BE2C (cell line): ENCODE data around the gene PSPN.

Experiments used
- DNase-seq: peaks from one replicate; pipeline ENCODE4 v3.0.0-alpha.2; 2020
- H3K27me3 ChIP-seq: fragments of 250-450 bp; sonication (Bioruptor Pico); 2 replicates; pipeline ENCODE4 v1.5.1; 2020; ENCODE audit warnings: mild to moderate bottlenecking
- H3K36me3 ChIP-seq: fragments of 250-450 bp; sonication (Bioruptor Pico); 2 replicates; pipeline ENCODE4 v1.5.1; 2020; ENCODE audit warnings: mild to moderate bottlenecking
- H3K4me1 ChIP-seq: fragments of 250-450 bp; sonication (Bioruptor Pico); 2 replicates; pipeline ENCODE4 v1.5.1; 2020
- H3K4me3 ChIP-seq: 2 replicates; pipeline ENCODE4 v1.5.1; 2011; ENCODE audit warnings: low read depth, low read length
- H3K9me3 ChIP-seq: fragments of 250-450 bp; sonication (Bioruptor Pico); 2 replicates; pipeline ENCODE4 v1.5.1; 2020
- CTCF ChIP-seq: IDR thresholded peaks from 2 replicates; pipeline ENCODE4 v1.5.1; 2012; ENCODE audit warnings: mild to moderate bottlenecking, low read depth, low read length

PSPN gene

GRCh38 chr19:6413721-6414643 lies 38.2 kb upstream of the PSPN start:
- Histone ChIP-seq H3K9me3 (no peaks in the 10 kb centered on the region), H3K4me1 (no peaks in the 10 kb centered on the region), H3K4me3 (no peak overlapping the region), H3K36me3 (peaks cover 55% of the 10 kb centered on the region), H3K27me3 (no peaks in the 10 kb centered on the region)
- no peak for DNase-seq
- no peak for TF ChIP-seq CTCF

GRCh38 chr19:6413291-6413690 lies 37.6 kb upstream of the PSPN start:
- DNase-seq: no peak
- Histone ChIP-seq H3K4me3 (no peak overlapping the region), H3K27me3 (no peaks in the 10 kb centered on the region), H3K4me1 (no peaks in the 10 kb centered on the region), H3K36me3 (peaks cover 48% of the 10 kb centered on the region), H3K9me3 (no peaks in the 10 kb centered on the region)
- TF ChIP-seq CTCF: no peak

GRCh38 chr19:6412447-6413091 lies 36.8 kb upstream of the PSPN start:
- no peaks in the 10 kb centered on the region for H3K27me3 ChIP-seq
- H3K9me3 ChIP-seq: no peaks in the 10 kb centered on the region
- TF ChIP-seq CTCF: peak; percentile 75
- peaks cover 41% of the 10 kb centered on the region for H3K36me3 ChIP-seq
- DNase-seq: peak; percentile 60
- no peaks in the 10 kb centered on the region for H3K4me1 ChIP-seq
- H3K4me3 ChIP-seq: no peak overlapping the region

- H3K36me3 ChIP-seq: peaks cover 36% of the 10 kb centered on the region
- H3K9me3 ChIP-seq: no peaks in the 10 kb centered on the region
- no peak for DNase-seq
- no peaks in the 10 kb centered on the region for H3K4me1 ChIP-seq
- H3K27me3 ChIP-seq: no peaks in the 10 kb centered on the region
- TF ChIP-seq CTCF: no peak
- no peak overlapping the region for H3K4me3 ChIP-seq
Observed at GRCh38 chr19:6412061-6412446, 36.3 kb upstream of the PSPN start.

GRCh38 chr19:6409346-6409745 lies 33.6 kb upstream of the PSPN start:
- Histone ChIP-seq H3K9me3 (no peaks in the 10 kb centered on the region), H3K27me3 (no peaks in the 10 kb centered on the region), H3K4me1 (no peaks in the 10 kb centered on the region), H3K4me3 (no peak overlapping the region), H3K36me3 (peaks cover 10% of the 10 kb centered on the region)
- no peak for TF ChIP-seq CTCF
- no peak for DNase-seq

- Histone ChIP-seq H3K4me1 (no peaks in the 10 kb centered on the region), H3K27me3 (no peaks in the 10 kb centered on the region), H3K36me3 (no peaks in the 10 kb centered on the region), H3K9me3 (no peaks in the 10 kb centered on the region), H3K4me3 (no peak overlapping the region)
- DNase-seq: no peak
- no peak for TF ChIP-seq CTCF
Observed at GRCh38 chr19:6406401-6406800, 30.7 kb upstream of the PSPN start.
